Measurements from ENCODE around the gene BBX. TPM values are rescaled to one million over a fixed set of nuclear protein-coding genes. Genes with fewer than 3 reads are reported as not detected.

BBX gene
- polyA plus RNA-seq, 3 donors: 15.7 to 25.1 (median 16.6) TPM

GRCh38 chr3:107621465-107621864 lies 98.7 kb downstream of the BBX start:
- no peaks in the 10 kb centered on the region for H3K27me3 ChIP-seq (ENCODE audit: control insufficient read depth in 2 of 2, insufficient read depth in 2 of 2, low read length in 2 of 2)
- H3K4me1 Mint-ChIP-seq: peaks cover 38% of the 10 kb centered on the region
- no peak overlapping the region for H3K27ac ChIP-seq (ENCODE audit: low read depth in 1 of 2, low read length in 2 of 2)
- H3K4me1 ChIP-seq (ENCODE audit: control insufficient read depth in 1 of 2, insufficient read depth in 2 of 2, low read length in 2 of 2): no peaks in the 10 kb centered on the region
- H2AFZ ChIP-seq (ENCODE audit: insufficient read depth, low read depth, low read length, poor library complexity, severe bottlenecking): no peak overlapping the region
- intact Hi-C loops (cut with micrococcal nuclease): no loop called here
- H3K4me3 Mint-ChIP-seq: no peak overlapping the region
- H3K36me3 Mint-ChIP-seq: no peaks in the 10 kb centered on the region
- H3K4me2 ChIP-seq (replicated peaks; ENCODE audit: extremely low read depth, low read length, poor library complexity, severe bottlenecking): no peak overlapping the region
- no peak overlapping the region for H3K27ac Mint-ChIP-seq
- no peak overlapping the region for H3K9ac ChIP-seq (ENCODE audit: insufficient read depth, low read length, poor library complexity, severe bottlenecking)
- H3K9me3 Mint-ChIP-seq: peaks cover 0 to 2% (median 0%) of the 10 kb centered on the region in 7 donors
- peaks cover 24% of the 10 kb centered on the region for H3K79me2 ChIP-seq (ENCODE audit: insufficient read depth, low read length)
- no peaks in the 10 kb centered on the region for H3K27me3 Mint-ChIP-seq (ENCODE audit: low read depth in 3 of 3)
- H3K9me3 ChIP-seq (replicated peaks in 1 of 2; ENCODE audit: control insufficient read depth in 1 of 2, insufficient read depth in 1 of 2, low read length in 2 of 2): no peaks in the 10 kb centered on the region
- DNase-seq: no peak
- H3K4me3 ChIP-seq (replicated peaks in 1 of 3; ENCODE audit: low read depth in 2 of 3, low read length in 3 of 3): no peak overlapping the region
- TF ChIP-seq CTCF (IDR thresholded peaks at IDR 0.05): no peak
- WGBS (ENCODE audit: insufficient coverage): 100% methylated on average over 1 of the region's 3 CpGs
- H3K36me3 ChIP-seq (replicated peaks in 1 of 2; ENCODE audit: control insufficient read depth in 1 of 2, insufficient read depth in 2 of 2, low read length in 2 of 2): no peaks in the 10 kb centered on the region
- peaks cover 25% of the 10 kb centered on the region for H4K20me1 ChIP-seq (ENCODE audit: insufficient read depth, low read length)

- Histone ChIP-seq H2AFZ (ENCODE audit: insufficient read depth, low read depth, low read length, poor library complexity, severe bottlenecking) (no peak overlapping the region), H3K4me3 (replicated peaks in 1 of 3; ENCODE audit: low read depth in 2 of 3, low read length in 3 of 3) (no peak overlapping the region), H3K27me3 (ENCODE audit: control insufficient read depth in 2 of 2, insufficient read depth in 2 of 2, low read length in 2 of 2) (no peaks in the 10 kb centered on the region), H3K4me2 (replicated peaks; ENCODE audit: extremely low read depth, low read length, poor library complexity, severe bottlenecking) (no peak overlapping the region), H3K9ac (ENCODE audit: insufficient read depth, low read length, poor library complexity, severe bottlenecking) (no peak overlapping the region), H3K9me3 (replicated peaks in 1 of 2; ENCODE audit: control insufficient read depth in 1 of 2, insufficient read depth in 1 of 2, low read length in 2 of 2) (no peaks in the 10 kb centered on the region), H3K79me2 (ENCODE audit: insufficient read depth, low read length) (peaks cover 19% of the 10 kb centered on the region), H3K36me3 (replicated peaks in 1 of 2; ENCODE audit: control insufficient read depth in 1 of 2, insufficient read depth in 2 of 2, low read length in 2 of 2) (no peaks in the 10 kb centered on the region), H3K4me1 (ENCODE audit: control insufficient read depth in 1 of 2, insufficient read depth in 2 of 2, low read length in 2 of 2) (peaks cover 31 to 35% of the 10 kb centered on the region in 2 donors), H4K20me1 (ENCODE audit: insufficient read depth, low read length) (peaks cover 3% of the 10 kb centered on the region), H3K27ac (ENCODE audit: low read depth in 1 of 2, low read length in 2 of 2) (no peak overlapping the region)
- H3K9me3 Mint-ChIP-seq: no peaks in the 10 kb centered on the region
- intact Hi-C loops (cut with micrococcal nuclease): no loop called here
- no peak for DNase-seq
- peaks cover 49% of the 10 kb centered on the region for H3K4me1 Mint-ChIP-seq
- H3K4me3 Mint-ChIP-seq: no peak overlapping the region
- H3K36me3 Mint-ChIP-seq: no peaks in the 10 kb centered on the region
- H3K27me3 Mint-ChIP-seq (ENCODE audit: low read depth in 3 of 3): no peaks in the 10 kb centered on the region
- H3K27ac Mint-ChIP-seq: no peak overlapping the region
- peak; percentile 31 for TF ChIP-seq CTCF (IDR thresholded peaks at IDR 0.05)
Observed at GRCh38 chr3:107627962-107628542, 105.3 kb downstream of the BBX start.

Data from CD14-positive monocyte (primary cell).